ENCODE data around the gene OSBPL2. TPM values are rescaled to one million over a fixed set of nuclear protein-coding genes. Genes with fewer than 3 reads are reported as not detected.
A peak's percentile ranks its signal among the peaks of the same experiment; 100 is the strongest.

OSBPL2 gene
- total and polyA plus RNA-seq, 2 experiments from 2014 or later = 22.2 to 27.9 TPM

GRCh38 chr20:62200491-62201172 is 37.7 kb upstream of the OSBPL2 start:
- 92 to 93% methylated on average over 38 of the region's 38 CpGs for WGBS, 2 experiments (ENCODE audit: low coverage in 1 of 2, low lambda C conversion rate in 2 of 2, missing lambda C conversion rate in 2 of 2)
- H3K36me3 ChIP-seq (ENCODE audit: low read depth) = peaks cover 25% of the 10 kb centered on the region
- H3K4me1 ChIP-seq (ENCODE audit: insufficient read depth) = no peaks in the 10 kb centered on the region
- no peaks in the 10 kb centered on the region for H3K9me3 ChIP-seq (ENCODE audit: low read depth)
- DNase-seq = no peak
- no peaks in the 10 kb centered on the region for H3F3A ChIP-seq (ENCODE audit: insufficient read depth)
- H4K20me1 ChIP-seq (ENCODE audit: insufficient read depth) = no peaks in the 10 kb centered on the region
- in situ Hi-C loops (cut with MboI) = no loop called here
- H3K27me3 ChIP-seq (replicated peaks; ENCODE audit: insufficient read depth) = no peaks in the 10 kb centered on the region
- no peaks in the 10 kb centered on the region for H3K9me2 ChIP-seq (ENCODE audit: insufficient read depth)
- H3K27ac ChIP-seq = no peak overlapping the region
- H2AFZ ChIP-seq = no peak overlapping the region
- no peak overlapping the region for H3K4me3 ChIP-seq
- H3K4me2 ChIP-seq (ENCODE audit: unreplicated experiment) = no peak overlapping the region
- H3K9ac ChIP-seq = no peak overlapping the region
- no peak for TF ChIP-seq EZH2 (IDR thresholded peaks at IDR 0.05; ENCODE audit: insufficient read depth, poor library complexity, severe bottlenecking)
- TF ChIP-seq EZH2phosphoT487 (IDR thresholded peaks at IDR 0.05; ENCODE audit: insufficient read depth, low read depth) = no peak
- H3K79me2 ChIP-seq (ENCODE audit: insufficient read depth) = no peaks in the 10 kb centered on the region

GRCh38 chr20:62201173-62202082 is 36.9 kb upstream of the OSBPL2 start:
- H3K27ac ChIP-seq = no peak overlapping the region
- peaks cover 25% of the 10 kb centered on the region for H3K36me3 ChIP-seq (ENCODE audit: low read depth)
- in situ Hi-C loops (cut with MboI) = no loop called here
- H4K20me1 ChIP-seq (ENCODE audit: insufficient read depth) = no peaks in the 10 kb centered on the region
- H3K9me2 ChIP-seq (ENCODE audit: insufficient read depth) = no peaks in the 10 kb centered on the region
- TF ChIP-seq EZH2phosphoT487 (IDR thresholded peaks at IDR 0.05; ENCODE audit: insufficient read depth, low read depth) = no peak
- no peak for TF ChIP-seq EZH2 (IDR thresholded peaks at IDR 0.05; ENCODE audit: insufficient read depth, poor library complexity, severe bottlenecking)
- no peaks in the 10 kb centered on the region for H3K27me3 ChIP-seq (replicated peaks; ENCODE audit: insufficient read depth)
- no peak overlapping the region for H3K4me2 ChIP-seq (ENCODE audit: unreplicated experiment)
- 92 to 95% methylated on average over 37 to 38 of the region's 38 CpGs for WGBS, 2 experiments (ENCODE audit: low coverage in 1 of 2, low lambda C conversion rate in 2 of 2, missing lambda C conversion rate in 2 of 2)
- no peaks in the 10 kb centered on the region for H3K9me3 ChIP-seq (ENCODE audit: low read depth)
- H2AFZ ChIP-seq = no peak overlapping the region
- no peak for DNase-seq
- H3K9ac ChIP-seq = no peak overlapping the region
- H3K4me1 ChIP-seq (ENCODE audit: insufficient read depth) = no peaks in the 10 kb centered on the region
- no peaks in the 10 kb centered on the region for H3K79me2 ChIP-seq (ENCODE audit: insufficient read depth)
- no peaks in the 10 kb centered on the region for H3F3A ChIP-seq (ENCODE audit: insufficient read depth)
- no peak overlapping the region for H3K4me3 ChIP-seq

- Histone ChIP-seq H3K4me2 (ENCODE audit: unreplicated experiment) (no peak overlapping the region), H3K9me3 (ENCODE audit: low read depth) (no peaks in the 10 kb centered on the region), H3F3A (ENCODE audit: insufficient read depth) (no peaks in the 10 kb centered on the region), H3K27me3 (replicated peaks; ENCODE audit: insufficient read depth) (no peaks in the 10 kb centered on the region), H3K9me2 (ENCODE audit: insufficient read depth) (no peaks in the 10 kb centered on the region), H3K4me3 (no peak overlapping the region), H4K20me1 (ENCODE audit: insufficient read depth) (no peaks in the 10 kb centered on the region), H3K9ac (no peak overlapping the region), H3K79me2 (ENCODE audit: insufficient read depth) (no peaks in the 10 kb centered on the region), H2AFZ (no peak overlapping the region), H3K27ac (no peak overlapping the region), H3K36me3 (ENCODE audit: low read depth) (peaks cover 25% of the 10 kb centered on the region), H3K4me1 (ENCODE audit: insufficient read depth) (no peaks in the 10 kb centered on the region)
- WGBS, 2 experiments (ENCODE audit: low coverage in 1 of 2, low lambda C conversion rate in 2 of 2, missing lambda C conversion rate in 2 of 2) = 80 to 86% methylated on average over 5 of the region's 5 CpGs
- DNase-seq = peak; percentile 47
- TF ChIP-seq EZH2phosphoT487 (IDR thresholded peaks at IDR 0.05; ENCODE audit: insufficient read depth, low read depth) (no peak), EZH2 (IDR thresholded peaks at IDR 0.05; ENCODE audit: insufficient read depth, poor library complexity, severe bottlenecking) (no peak)
- in situ Hi-C loops (cut with MboI) = no loop called here
These were observed 36.3 kb upstream of the OSBPL2 start for GRCh38 chr20:62202083-62202395.

- Histone ChIP-seq H3K4me3 (no peak overlapping the region), H3K36me3 (ENCODE audit: low read depth) (peaks cover 18% of the 10 kb centered on the region; the same call in 1 of the 2 replicates), H3K9me3 (ENCODE audit: low read depth) (no peaks in the 10 kb centered on the region), H3K27me3 (replicated peaks; ENCODE audit: insufficient read depth) (no peaks in the 10 kb centered on the region), H3K9me2 (ENCODE audit: insufficient read depth) (no peaks in the 10 kb centered on the region), H3K4me2 (ENCODE audit: unreplicated experiment) (no peak overlapping the region), H3K27ac (no peak overlapping the region), H3K79me2 (ENCODE audit: insufficient read depth) (no peaks in the 10 kb centered on the region), H4K20me1 (ENCODE audit: insufficient read depth) (no peaks in the 10 kb centered on the region), H3F3A (ENCODE audit: insufficient read depth) (no peaks in the 10 kb centered on the region), H3K4me1 (ENCODE audit: insufficient read depth) (no peaks in the 10 kb centered on the region), H3K9ac (no peak overlapping the region), H2AFZ (no peak overlapping the region)
- TF ChIP-seq EZH2 (IDR thresholded peaks at IDR 0.05; ENCODE audit: insufficient read depth, poor library complexity, severe bottlenecking) = no peak
- no peak for TF ChIP-seq EZH2phosphoT487 (IDR thresholded peaks at IDR 0.05; ENCODE audit: insufficient read depth, low read depth)
- in situ Hi-C loops (cut with MboI) = no loop called here
- DNase-seq = no peak
- 87% methylated on average over 22 to 23 of the region's 23 CpGs for WGBS, 2 experiments (ENCODE audit: low coverage in 1 of 2, low lambda C conversion rate in 2 of 2, missing lambda C conversion rate in 2 of 2)
These were observed 35.5 kb upstream of the OSBPL2 start for GRCh38 chr20:62202676-62203377.
